HepG2 (cell line): Measurements from ENCODE around the gene ANAPC2. TPM values are rescaled to one million over a fixed set of nuclear protein-coding genes. Genes with fewer than 3 reads are reported as not detected.
A peak's percentile ranks its signal among the peaks of the same experiment; 100 is the strongest.

Experiments used
- AKAP8 ChIP-seq: sonication (generic); formaldehyde crosslinking; IDR thresholded peaks from 2 replicates; pipeline ENCODE4 v1.5.1; 2020; ENCODE audit warnings: mild to moderate bottlenecking, missing genetic modification reagents
- ARID4A ChIP-seq: sonication (generic); formaldehyde crosslinking; IDR thresholded peaks from 2 replicates; pipeline ENCODE4 v1.5.0; 2020; ENCODE audit warnings: mild to moderate bottlenecking, missing genetic modification reagents, borderline replicate concordance
- BCLAF1 ChIP-seq: fragments of 450-650 bp; IDR thresholded peaks from 2 replicates; pipeline ENCODE4 v1.6.1; 2017; ENCODE audit warnings: mild to moderate bottlenecking
- DNMT1 ChIP-seq: sonication (generic); formaldehyde crosslinking; IDR thresholded peaks from 2 replicates; pipeline ENCODE4 v1.5.1; 2020; ENCODE audit warnings: mild to moderate bottlenecking, missing genetic modification reagents
- GATAD1 ChIP-seq: IDR thresholded peaks from 2 replicates; pipeline ENCODE4 v1.6.1; 2016; ENCODE audit warnings: missing genetic modification reagents, missing compliant biosample characterization
- HIC2 ChIP-seq: sonication (generic); formaldehyde crosslinking; IDR thresholded peaks from 2 replicates; pipeline ENCODE4 v1.9.0; 2022; ENCODE audit warnings: low read depth, missing genetic modification reagents
- NCOA1 ChIP-seq: sonication (generic); formaldehyde crosslinking; IDR thresholded peaks from 2 replicates; pipeline ENCODE4 v1.9.0; 2021; ENCODE audit warnings: missing genetic modification reagents
- NFKBIZ ChIP-seq: IDR thresholded peaks from 2 replicates; pipeline ENCODE4 v1.6.1; 2018; ENCODE audit warnings: missing genetic modification reagents, missing compliant biosample characterization
- NR2F1 ChIP-seq, 2 experiments: fragments of 450-650 bp in 1 of 2; formaldehyde crosslinking in 1 of 2; IDR thresholded peaks; 2 replicates each; pipeline versions ENCODE4 v1.5.0 to v1.6.1; 2016 to 2020; ENCODE audit warnings: mild to moderate bottlenecking in 1 of 2, missing compliant biosample characterization in 1 of 2, missing genetic modification reagents in 1 of 2, moderate library complexity in 1 of 2
- SALL2 ChIP-seq: sonication (generic); formaldehyde crosslinking; IDR thresholded peaks from 2 replicates; pipeline ENCODE4 v1.8.1; 2023; ENCODE audit warnings: mild to moderate bottlenecking, missing genetic modification reagents, inconsistent platforms
- THAP11 ChIP-seq: IDR thresholded peaks from 2 replicates; pipeline ENCODE4 v1.6.1; 2016; ENCODE audit warnings: missing biosample characterization, missing genetic modification reagents
- THAP8 ChIP-seq: sonication (generic); formaldehyde crosslinking; IDR thresholded peaks from 2 replicates; pipeline ENCODE4 v1.5.1; 2020; ENCODE audit warnings: missing genetic modification reagents, mild to moderate bottlenecking, borderline replicate concordance
- U2AF2 ChIP-seq: fragments of 200-400 bp; formaldehyde crosslinking; IDR thresholded peaks from 2 replicates; pipeline ENCODE4 v1.6.1; 2017; ENCODE audit warnings: low read depth, mild to moderate bottlenecking, low read length
- ZEB1 ChIP-seq: IDR thresholded peaks from 2 replicates; pipeline ENCODE4 v1.6.1; 2012; ENCODE audit warnings: mild to moderate bottlenecking, low read depth, inconsistent platforms; ENCODE audit not compliant: insufficient replicate concordance
- ZNF276 ChIP-seq: sonication (generic); formaldehyde crosslinking; IDR thresholded peaks from 2 replicates; pipeline ENCODE4 v1.4.0; 2020; ENCODE audit warnings: mild to moderate bottlenecking, low read depth, missing genetic modification reagents
- ZNF577 ChIP-seq: sonication (generic); formaldehyde crosslinking; IDR thresholded peaks from 2 replicates; pipeline ENCODE4 v1.4.0; 2020; ENCODE audit warnings: mild to moderate bottlenecking, low read depth, missing genetic modification reagents, borderline replicate concordance
- ZNF761 ChIP-seq: sonication (generic); formaldehyde crosslinking; conservative IDR thresholded peaks from 2 replicates; pipeline ENCODE4 v1.4.0; 2020; ENCODE audit warnings: mild to moderate bottlenecking, missing genetic modification reagents
- polyA plus RNA-seq, 8 experiments: library from polyadenylated mRNA; depleted of rRNA in 3 of 8; stranded (reverse) in 7 of 8; unstranded in 1 of 8; fragments of >200 nt; fragmentation: Illumina TruSeq in 4 of 8; extraction: Trizol in 4 of 8; gene quantifications; 2 replicates each; pipeline versions ENCODE4 v1.2.1 to v1.2.3, GENCODE V29; 2011 to 2016; ENCODE audit warnings: low read depth in 4 of 8, missing spikeins in 1 of 8, mixed read lengths in 1 of 8; ENCODE audit not compliant: insufficient read depth in 1 of 8
- total RNA-seq, 5 experiments: library from RNA; depleted of rRNA; stranded (reverse); fragments of >200 nt; fragmentation: Illumina TruSeq; extraction: Trizol; gene quantifications; 2 replicates each; pipeline ENCODE4 v1.2.3, GENCODE V29; 2016; ENCODE audit warnings: low read depth in 1 of 5

The ANAPC2 gene
- total and polyA plus RNA-seq, 2 of the 13 experiments (the other 11 are each of a cell fraction or from before 2014, with no cell fraction given): 12.3 to 15.4 TPM

GRCh38 chr9:137188490-137189296 is at the start of gene ANAPC2, which contains the start of gene SSNA1 (continued):
- TF ChIP-seq SALL2 (peak; percentile 81; the same call in 1 of the 2 replicates), DNMT1 (CRISPR knock-in tag) (peak; percentile 93), ZNF761 (CRISPR knock-in tag) (no peak), BCLAF1 (no peak), GATAD1 (CRISPR knock-in tag) (peak; percentile 100), THAP8 (no peak), ARID4A (CRISPR knock-in tag) (peak; percentile 98), ZEB1 (no peak), NCOA1 (CRISPR knock-in tag) (peak; percentile 93; the same call in 1 of the 2 replicates), ZNF577 (CRISPR knock-in tag) (no peak), ZNF276 (no peak), NFKBIZ (CRISPR knock-in tag) (peak; percentile 38; the same call in 1 of the 2 replicates), HIC2 (CRISPR knock-in tag) (peak; percentile 16; the same call in 1 of the 2 replicates), NR2F1 (CRISPR knock-in tag; IDR thresholded peaks at IDR 0.05) (peak in 1 of 2 experiments; percentile 44; a peak in 1 of 4 replicates), U2AF2 (no peak), THAP11 (CRISPR knock-in tag) (peak; percentile 97), AKAP8 (CRISPR knock-in tag) (peak; percentile 88)
